Endothelial cell of umbilical vein (primary cell): ENCODE measurements around the gene KRTAP19-8. TPM values are rescaled to one million over a fixed set of nuclear protein-coding genes. Genes with fewer than 3 reads are reported as not detected.

Experiments
- BruUV-seq: library from RNA; stranded (reverse); fragments of 400-500 nt; replicated peaks from 2 replicates; lab custom pipeline; 2021; lab: Mats Ljungman, UMichigan
- CTCF ChIA-PET: fragments of 300-600, 350-600 bp; sonication (Branson Sonifier 250); formaldehyde crosslinking; loops from one replicate; lab custom pipeline; 2021; ENCODE audit warnings: antibody characterized with exemption, inconsistent platforms; lab: Charles Lee
- POLR2A ChIA-PET: fragments of 300-600, 350-600 bp; sonication (Branson Sonifier 250); formaldehyde crosslinking; loops from one replicate; lab custom pipeline; 2021; ENCODE audit warnings: antibody characterized with exemption, inconsistent platforms; lab: Charles Lee
- DNase-seq: peaks from one replicate; pipeline ENCODE4 v3.0.0-alpha.2; 2011; ENCODE audit warnings: low read depth, low spot score
- FAIRE-seq: peaks from 2 replicates; lab custom pipeline; 2011; peaks lifted over from hg19 to GRCh38; lab: Jason Lieb, UNC
- H2AFZ ChIP-seq: 2 replicates; pipeline ENCODE4 v1.6.0; 2012; ENCODE audit warnings: low read depth, low read length, control low read depth, inconsistent platforms
- H3K27ac ChIP-seq: 2 replicates; pipeline ENCODE4 v1.5.1; 2011; ENCODE audit warnings: low read depth, mild to moderate bottlenecking, control low read depth, low read length, moderate library complexity; ENCODE audit not compliant: insufficient read depth
- H3K27me3 ChIP-seq, 2 experiments: 2 replicates each; pipeline versions ENCODE4 v1.6.0 to v1.6.1; 2011; ENCODE audit warnings: low read length in 2 of 2, mixed read lengths in 1 of 2; ENCODE audit not compliant: control insufficient read depth in 2 of 2, insufficient read depth in 2 of 2
- H3K36me3 ChIP-seq, 2 experiments: 2 replicates in 1 of 2; 3 replicates in 1 of 2; pipeline ENCODE4 v1.5.1; 2011; ENCODE audit warnings: low read length in 2 of 2, mild to moderate bottlenecking in 1 of 2, moderate library complexity in 1 of 2; ENCODE audit not compliant: control insufficient read depth in 2 of 2, insufficient read depth in 2 of 2; ENCODE audit errors: extremely low read depth in 1 of 2
- H3K4me1 ChIP-seq: 3 replicates; pipeline ENCODE4 v1.5.1; 2011; ENCODE audit warnings: mild to moderate bottlenecking, low read length; ENCODE audit not compliant: control insufficient read depth, insufficient read depth; ENCODE audit errors: extremely low read depth
- H3K4me2 ChIP-seq: 2 replicates; pipeline ENCODE4 v1.6.1; 2011; ENCODE audit warnings: low read length, control low read depth, mixed read lengths; ENCODE audit not compliant: insufficient read depth
- H3K4me3 ChIP-seq, 3 experiments: fragments of 200-600 bp in 1 of 3; sonication (generic), shearing (Covaris generic) in 1 of 3; replicated peaks in 1 of 3; 2 replicates each; pipeline ENCODE4 v1.5.1; 2011 to 2016; ENCODE audit warnings: control low read depth in 3 of 3, low read length in 3 of 3, mild to moderate bottlenecking in 2 of 3, inconsistent platforms in 1 of 3, low read depth in 1 of 3, moderate library complexity in 1 of 3; ENCODE audit not compliant: insufficient read depth in 1 of 3
- H3K79me2 ChIP-seq: 2 replicates; pipeline ENCODE4 v1.6.0; 2012; ENCODE audit warnings: low read length, inconsistent platforms; ENCODE audit not compliant: control insufficient read depth, insufficient read depth
- H3K9ac ChIP-seq: replicated peaks from 2 replicates; pipeline ENCODE3; 2011; ENCODE audit warnings: low read length, control low read depth; ENCODE audit not compliant: insufficient read depth; ENCODE audit errors: extremely low read depth
- H3K9me1 ChIP-seq: replicated peaks from 3 replicates; pipeline ENCODE4 v1.6.0; 2011; ENCODE audit warnings: mild to moderate bottlenecking, low read length; ENCODE audit not compliant: control insufficient read depth, insufficient read depth; ENCODE audit errors: extremely low read depth
- H3K9me3 ChIP-seq: replicated peaks from 2 replicates; pipeline ENCODE4 v1.5.1; 2012; ENCODE audit warnings: low read length, inconsistent platforms; ENCODE audit not compliant: control insufficient read depth, insufficient read depth
- H4K20me1 ChIP-seq: replicated peaks from 2 replicates; pipeline ENCODE3; 2011; ENCODE audit warnings: mild to moderate bottlenecking, low read length; ENCODE audit not compliant: control insufficient read depth, insufficient read depth; ENCODE audit errors: extremely low read depth
- EZH2 ChIP-seq: IDR thresholded peaks from 2 replicates; pipeline ENCODE4 v1.6.1; 2012; ENCODE audit warnings: borderline replicate concordance, low read depth, mild to moderate bottlenecking, moderate library complexity, low read length, inconsistent platforms; ENCODE audit not compliant: severe bottlenecking
- FOS ChIP-seq: IDR thresholded peaks from 2 replicates; pipeline ENCODE4 v1.6.1; 2011; ENCODE audit warnings: mild to moderate bottlenecking, low read length, moderate library complexity, borderline replicate concordance; ENCODE audit not compliant: insufficient read depth
- GATA2 ChIP-seq: IDR thresholded peaks from 2 replicates; pipeline ENCODE4 v1.7.0; 2011; ENCODE audit warnings: low read depth, mild to moderate bottlenecking, moderate library complexity, mixed read lengths, low read length; ENCODE audit not compliant: insufficient read length, insufficient read depth
- MYC ChIP-seq: IDR thresholded peaks from one replicate; pipeline ENCODE4 v1.6.1; 2011; ENCODE audit warnings: mild to moderate bottlenecking, low read depth, low read length
- dilution Hi-C: fragments of 300-500 bp; cut with MboI; formaldehyde crosslinking; loops from one replicate; pipeline ENCODE4 v1.15.0; 2019; ENCODE audit warnings: low sequenced_read_pairs; ENCODE audit not compliant: extremely low pct_ligation_motif_present
- intact Hi-C: fragments of 100-400 bp; cut with micrococcal nuclease; formaldehyde crosslinking; loops from one replicate; pipeline ENCODE4 v1.10.0; 2022
- polyA plus RNA-seq, 4 experiments: library from polyadenylated mRNA; depleted of rRNA in 3 of 4; stranded (reverse) in 3 of 4; unstranded in 1 of 4; fragments of >200 nt; gene quantifications; 2 replicates each; pipeline versions ENCODE4 v1.2.1 to v1.2.3, GENCODE V29; 2011 to 2012; ENCODE audit warnings: missing spikeins in 1 of 4
- total RNA-seq: library from RNA; stranded (reverse); gene quantifications from 2 replicates; pipeline ENCODE4 v1.2.3, GENCODE V29; 2021
- TF ChIP-seq, protein P1 (sequence below), 2 donors: IDR thresholded peaks; 1 replicate in 1 of 2; 2 replicates in 1 of 2; pipeline ENCODE4 v1.5.1; 2011; ENCODE audit warnings: low read length in 2 of 2, mild to moderate bottlenecking in 2 of 2, moderate library complexity in 2 of 2, control low read depth in 1 of 2, inconsistent platforms in 1 of 2, low read depth in 1 of 2; ENCODE audit not compliant: insufficient read depth in 1 of 2; ENCODE audit errors: extremely low read depth in 1 of 2

Gene KRTAP19-8
- total and polyA plus RNA-seq, 2 donors (not counting 3 experiments of a cell fraction or from before 2014, with no cell fraction given) = not detected

- TF ChIP-seq EZH2 (no peak), FOS (no peak), GATA2 (no peak)
- TF ChIP-seq, protein P1, sequence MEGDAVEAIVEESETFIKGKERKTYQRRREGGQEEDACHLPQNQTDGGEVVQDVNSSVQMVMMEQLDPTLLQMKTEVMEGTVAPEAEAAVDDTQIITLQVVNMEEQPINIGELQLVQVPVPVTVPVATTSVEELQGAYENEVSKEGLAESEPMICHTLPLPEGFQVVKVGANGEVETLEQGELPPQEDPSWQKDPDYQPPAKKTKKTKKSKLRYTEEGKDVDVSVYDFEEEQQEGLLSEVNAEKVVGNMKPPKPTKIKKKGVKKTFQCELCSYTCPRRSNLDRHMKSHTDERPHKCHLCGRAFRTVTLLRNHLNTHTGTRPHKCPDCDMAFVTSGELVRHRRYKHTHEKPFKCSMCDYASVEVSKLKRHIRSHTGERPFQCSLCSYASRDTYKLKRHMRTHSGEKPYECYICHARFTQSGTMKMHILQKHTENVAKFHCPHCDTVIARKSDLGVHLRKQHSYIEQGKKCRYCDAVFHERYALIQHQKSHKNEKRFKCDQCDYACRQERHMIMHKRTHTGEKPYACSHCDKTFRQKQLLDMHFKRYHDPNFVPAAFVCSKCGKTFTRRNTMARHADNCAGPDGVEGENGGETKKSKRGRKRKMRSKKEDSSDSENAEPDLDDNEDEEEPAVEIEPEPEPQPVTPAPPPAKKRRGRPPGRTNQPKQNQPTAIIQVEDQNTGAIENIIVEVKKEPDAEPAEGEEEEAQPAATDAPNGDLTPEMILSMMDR (IDR thresholded peaks at IDR 0.05; ENCODE audit: extremely low read depth in 1 of 2, insufficient read depth in 1 of 2, low read depth in 1 of 2, low read length in 2 of 2) = no peak
- Histone ChIP-seq H3K27me3 (no peaks in the 10 kb centered on the region), H3K79me2 (no peaks in the 10 kb centered on the region), H2AFZ (no peak overlapping the region), H3K27ac (no peak overlapping the region), H3K9me3 (peaks cover 2% of the 10 kb centered on the region), H3K9me1 (no peaks in the 10 kb centered on the region), H3K4me3 (no peak overlapping the region), H3K4me1 (no peaks in the 10 kb centered on the region), H3K4me2 (no peak overlapping the region), H3K36me3 (no peaks in the 10 kb centered on the region), H3K9ac (no peak overlapping the region), H4K20me1 (no peaks in the 10 kb centered on the region)
- no TSS peak for BruUV-seq
- intact Hi-C loops (no loop called here), dilution Hi-C loops (no loop called here)
- POLR2A ChIA-PET = no interaction called here
- CTCF ChIA-PET = no interaction called here
- FAIRE-seq = no peak
- DNase-seq = no peak
Observed at GRCh38 chr21:31050577-31051157, 12.4 kb upstream of the KRTAP19-8 start.

DNA sequence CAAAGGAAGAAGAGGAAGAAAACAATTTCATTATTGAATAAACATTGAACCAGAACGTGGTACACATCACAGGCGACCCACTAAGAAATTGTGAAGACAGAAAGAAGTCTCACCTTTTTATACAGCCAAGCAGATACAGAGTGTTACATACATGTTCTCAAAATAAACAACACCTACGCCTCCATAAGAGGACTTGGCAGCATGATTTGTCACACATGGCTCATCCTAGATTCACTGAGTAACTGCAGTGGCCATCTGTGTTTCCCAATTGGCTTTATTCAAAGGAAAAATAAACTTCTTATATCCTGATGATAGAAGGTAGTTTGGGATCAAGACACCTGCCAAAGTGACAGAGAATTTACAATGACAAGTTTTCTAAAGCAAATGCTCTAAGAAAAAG lies 7.6 kb upstream of the KRTAP19-8 start:
- Histone ChIP-seq H3K9me3 (no peaks in the 10 kb centered on the region), H4K20me1 (no peaks in the 10 kb centered on the region), H3K27me3 (no peaks in the 10 kb centered on the region), H3K4me3 (no peak overlapping the region), H3K4me1 (no peaks in the 10 kb centered on the region), H3K9ac (no peak overlapping the region), H3K79me2 (no peaks in the 10 kb centered on the region), H2AFZ (no peak overlapping the region), H3K36me3 (no peaks in the 10 kb centered on the region), H3K27ac (no peak overlapping the region), H3K9me1 (no peaks in the 10 kb centered on the region), H3K4me2 (no peak overlapping the region)
- no peak for FAIRE-seq
- ChIA-PET CTCF (no interaction called here), POLR2A (no interaction called here)
- intact Hi-C loops = no loop called here
- DNase-seq = no peak
- no peak for TF ChIP-seq EZH2
- no peak for TF ChIP-seq MYC
- no TSS peak for BruUV-seq
- dilution Hi-C loops = no loop called here
